ENCODE measurements around the gene SYT1. TPM values are rescaled to one million over a fixed set of nuclear protein-coding genes. Genes with fewer than 3 reads are reported as not detected.

The SYT1 gene
- total and polyA plus RNA-seq, 2 donors (not counting 3 experiments of a cell fraction or from before 2014, with no cell fraction given) = 3.2 to 15.3 TPM

- H3K4me2 ChIP-seq (ENCODE audit: insufficient read depth, low read length) = no peak overlapping the region
- no peaks in the 10 kb centered on the region for H3K79me2 ChIP-seq (ENCODE audit: control insufficient read depth, insufficient read depth, low read length)
- H3K9ac ChIP-seq (replicated peaks; ENCODE audit: extremely low read depth, insufficient read depth, low read length) = no peak overlapping the region
- no peaks in the 10 kb centered on the region for H3K9me1 ChIP-seq (replicated peaks; ENCODE audit: control insufficient read depth, extremely low read depth, insufficient read depth, low read length)
- no peaks in the 10 kb centered on the region for H4K20me1 ChIP-seq (replicated peaks; ENCODE audit: control insufficient read depth, extremely low read depth, insufficient read depth, low read length)
- ChIA-PET POLR2A (interaction anchor here (0.5 kb wide), 1 partner anchor 564 kb away, joined by 6 read pairs; no protein-coding TSS in a partner anchor), CTCF (interaction anchor here (1.2 to 1.8 kb wide), 2 partner anchors 13 to 780 kb away, joined by 4 read pairs; no protein-coding TSS in a partner anchor)
- H3K36me3 ChIP-seq (ENCODE audit: control insufficient read depth in 2 of 2, extremely low read depth in 1 of 2, insufficient read depth in 2 of 2, low read length in 2 of 2) = no peaks in the 10 kb centered on the region
- dilution Hi-C loops (cut with MboI; ENCODE audit: extremely low pct_ligation_motif_present, low sequenced_read_pairs) (no loop called here), intact Hi-C loops (cut with micrococcal nuclease) (loop anchor here (2.0 kb wide), 1 partner anchor 53 kb away; no protein-coding TSS in a partner anchor)
- FAIRE-seq (peak; percentile 58), DNase-seq (ENCODE audit: low read depth, low spot score) (peak; percentile 30)
- no peak overlapping the region for H2AFZ ChIP-seq (ENCODE audit: low read depth, low read length)
- H3K4me1 ChIP-seq (ENCODE audit: control insufficient read depth, extremely low read depth, insufficient read depth, low read length) = peaks cover 3% of the 10 kb centered on the region
- H3K27ac ChIP-seq (ENCODE audit: insufficient read depth, low read depth, low read length) = no peak overlapping the region
- no peak overlapping the region for H3K4me3 ChIP-seq (replicated peaks in 1 of 3; ENCODE audit: insufficient read depth in 1 of 3, low read depth in 1 of 3, low read length in 3 of 3)
- no TSS peak for BruUV-seq (replicated peaks)
- TF ChIP-seq CTCF (IDR thresholded peaks at IDR 0.05; ENCODE audit: extremely low read depth in 1 of 2, insufficient read depth in 1 of 2, low read depth in 1 of 2, low read length in 2 of 2) (no peak), EZH2 (IDR thresholded peaks at IDR 0.05; ENCODE audit: borderline replicate concordance, low read depth, low read length, severe bottlenecking) (no peak), FOS (IDR thresholded peaks at IDR 0.05; ENCODE audit: borderline replicate concordance, insufficient read depth, low read length) (peak; percentile 40), GATA2 (IDR thresholded peaks at IDR 0.05; ENCODE audit: insufficient read depth, insufficient read length, low read depth, low read length) (no peak)
- no peaks in the 10 kb centered on the region for H3K9me3 ChIP-seq (replicated peaks; ENCODE audit: control insufficient read depth, insufficient read depth, low read length)
- peaks cover 0 to 1% of the 10 kb centered on the region in 2 experiments for H3K27me3 ChIP-seq (ENCODE audit: control insufficient read depth in 2 of 2, insufficient read depth in 2 of 2, low read length in 2 of 2)
Observed at GRCh38 chr12:79250186-79250585, 385.6 kb downstream of the SYT1 start.

Data from endothelial cell of umbilical vein (primary cell).